Uterus (tissue), 4 donors: ENCODE results near the gene DNAJC4. TPM values are rescaled to one million over a fixed set of nuclear protein-coding genes. Genes with fewer than 3 reads are reported as not detected.
A peak's percentile ranks its signal among the peaks of the same experiment; 100 is the strongest.

ENCODE experiments used
- DNase-seq, 2 donors: peaks; one replicate each; pipeline ENCODE4 v3.0.0-alpha.2; 2019 to 2020
- H3K27ac ChIP-seq, 2 donors: fragments of 200-600 bp; sonication (generic); 1 replicate in 1 of 2; 2 replicates in 1 of 2; pipeline ENCODE4 v1.5.1; 2016 to 2018
- H3K27me3 ChIP-seq, 2 donors: fragments of 200-600 bp; sonication (generic); one replicate each; pipeline ENCODE4 v1.5.1; 2018 to 2019; ENCODE audit warnings: control low read depth in 1 of 2
- H3K36me3 ChIP-seq, 2 donors: fragments of 200-600 bp; sonication (generic); one replicate each; pipeline ENCODE4 v1.5.1; 2019; ENCODE audit warnings: control low read depth in 1 of 2
- H3K4me1 ChIP-seq, 2 donors: fragments of 200-600 bp; sonication (generic); one replicate each; pipeline ENCODE4 v1.5.1; 2018 to 2019; ENCODE audit warnings: control low read depth in 1 of 2
- H3K4me3 ChIP-seq, 2 donors: fragments of 200-600 bp; sonication (generic); 1 replicate in 1 of 2; 2 replicates in 1 of 2; pipeline ENCODE4 v1.5.1; 2018 to 2019; ENCODE audit warnings: mild to moderate bottlenecking in 1 of 2
- H3K9me3 ChIP-seq, 2 donors: fragments of 200-600 bp; sonication (generic); one replicate each; pipeline ENCODE4 v1.5.1; 2019; ENCODE audit warnings: control low read depth in 1 of 2
- CTCF ChIP-seq, 4 experiments: fragments of 200-600 bp in 2 of 4; fragments of 450-650 bp in 2 of 4; sonication (generic) in 2 of 4; IDR thresholded peaks; one replicate each; pipeline ENCODE4 v1.5.1; 2016 to 2019; ENCODE audit warnings: antibody characterized with exemption in 4 of 4, mild to moderate bottlenecking in 2 of 4, moderate library complexity in 1 of 4
- POLR2A ChIP-seq, 2 donors: fragments of 450-650 bp; IDR thresholded peaks; one replicate each; pipeline ENCODE4 v1.6.1; 2016; ENCODE audit warnings: antibody characterized with exemption in 2 of 2, mild to moderate bottlenecking in 1 of 2, moderate library complexity in 1 of 2
- intact Hi-C: fragments of 100-400 bp; cut with DNase I; formaldehyde crosslinking; loops from one replicate; pipeline ENCODE4 v1.15.1; 2023; ENCODE audit warnings: low total_unique reads
- total RNA-seq, 4 donors: library from RNA; depleted of rRNA in 3 of 4; stranded (reverse); fragments of >200 nt in 3 of 4; gene quantifications; one replicate each; pipeline versions ENCODE4 v1.1.0 to v1.2.4, GENCODE V29; 2014 to 2023
- donor health status: DM: yes; HTN: yes; CAD: no.

Gene DNAJC4
- total RNA-seq, 4 donors from 2014 or later, result 7.9 to 28.6 (median 16.6) TPM; not detected in 1

GRCh38 chr11:64196626-64197025 lies 33.7 kb upstream of the DNAJC4 start:
- TF ChIP-seq POLR2A (IDR thresholded peaks at IDR 0.05), result no peak
- TF ChIP-seq CTCF (IDR thresholded peaks at IDR 0.05), result no peak
- Histone ChIP-seq H3K4me3 (no peak overlapping the region), H3K9me3 (no peaks in the 10 kb centered on the region), H3K27me3 (no peaks in the 10 kb centered on the region), H3K36me3 (no peaks in the 10 kb centered on the region), H3K4me1 (no peaks in the 10 kb centered on the region), H3K27ac (no peak overlapping the region)
- DNase-seq, result no peak
- intact Hi-C loops, result no loop called here

- DNase-seq, result no peak
- no peaks in the 10 kb centered on the region for H3K4me1 ChIP-seq
- intact Hi-C loops, result no loop called here
- no peaks in the 10 kb centered on the region for H3K27me3 ChIP-seq
- H3K36me3 ChIP-seq, result no peaks in the 10 kb centered on the region
- H3K4me3 ChIP-seq, result no peak overlapping the region
- H3K27ac ChIP-seq, result no peak overlapping the region
- TF ChIP-seq POLR2A (IDR thresholded peaks at IDR 0.05), result no peak
- no peak for TF ChIP-seq CTCF (IDR thresholded peaks at IDR 0.05)
- H3K9me3 ChIP-seq, result no peaks in the 10 kb centered on the region
These were observed 31.8 kb upstream of the DNAJC4 start for GRCh38 chr11:64198511-64198910.

- no peaks in the 10 kb centered on the region for H3K4me1 ChIP-seq
- no peaks in the 10 kb centered on the region for H3K36me3 ChIP-seq
- H3K27me3 ChIP-seq, result no peaks in the 10 kb centered on the region
- no peak for DNase-seq
- intact Hi-C loops, result no loop called here
- no peaks in the 10 kb centered on the region for H3K9me3 ChIP-seq
- no peak for TF ChIP-seq POLR2A (IDR thresholded peaks at IDR 0.05)
- H3K27ac ChIP-seq, result no peak overlapping the region
- no peak overlapping the region for H3K4me3 ChIP-seq
These were observed 28.8 kb upstream of the DNAJC4 start for GRCh38 chr11:64201543-64201942.

GRCh38 chr11:64202992-64203391 lies 27.4 kb upstream of the DNAJC4 start:
- Histone ChIP-seq H3K4me3 (no peak overlapping the region), H3K27me3 (no peaks in the 10 kb centered on the region), H3K9me3 (no peaks in the 10 kb centered on the region), H3K27ac (no peak overlapping the region), H3K4me1 (no peaks in the 10 kb centered on the region), H3K36me3 (no peaks in the 10 kb centered on the region)
- TF ChIP-seq POLR2A (IDR thresholded peaks at IDR 0.05) (no peak), CTCF (IDR thresholded peaks at IDR 0.05) (no peak)
- no peak for DNase-seq
- intact Hi-C loops, result no loop called here

GRCh38 chr11:64203421-64204079 lies 26.8 kb upstream of the DNAJC4 start:
- H3K27ac ChIP-seq, result peak overlapping the region in 1 of 2 donors; percentile 28
- H3K36me3 ChIP-seq, result no peaks in the 10 kb centered on the region
- TF ChIP-seq POLR2A (IDR thresholded peaks at IDR 0.05) (no peak), CTCF (IDR thresholded peaks at IDR 0.05) (no peak)
- no peak for DNase-seq
- H3K9me3 ChIP-seq, result no peaks in the 10 kb centered on the region
- no peak overlapping the region for H3K4me3 ChIP-seq
- H3K4me1 ChIP-seq, result no peaks in the 10 kb centered on the region
- intact Hi-C loops, result no loop called here
- H3K27me3 ChIP-seq, result no peaks in the 10 kb centered on the region

GRCh38 chr11:64204080-64204440 lies 26.3 kb upstream of the DNAJC4 start:
- TF ChIP-seq POLR2A (IDR thresholded peaks at IDR 0.05), result no peak
- no peak for TF ChIP-seq CTCF (IDR thresholded peaks at IDR 0.05)
- no peak for DNase-seq
- H3K27me3 ChIP-seq, result no peaks in the 10 kb centered on the region
- H3K4me1 ChIP-seq, result no peaks in the 10 kb centered on the region
- no peaks in the 10 kb centered on the region for H3K9me3 ChIP-seq
- H3K27ac ChIP-seq, result peak overlapping the region in 1 of 2 donors; percentile 28
- H3K36me3 ChIP-seq, result no peaks in the 10 kb centered on the region
- intact Hi-C loops, result no loop called here
- H3K4me3 ChIP-seq, result no peak overlapping the region
